Esophagus squamous epithelium (tissue), 4 donors: ENCODE data around the gene CFAP161.

Experiments used
- CTCF ChIP-seq, 6 experiments: fragments of 450-650 bp in 4 of 6; fragments of 200-600 bp in 2 of 6; sonication (generic) in 2 of 6; IDR thresholded peaks; one replicate each; pipeline ENCODE4 v1.5.1; 2016 to 2019; ENCODE audit warnings: antibody characterized with exemption in 6 of 6, mild to moderate bottlenecking in 4 of 6, moderate library complexity in 4 of 6
- POLR2A ChIP-seq, 4 donors: fragments of 450-650 bp; IDR thresholded peaks; one replicate each; pipeline ENCODE4 v1.6.1; 2017; ENCODE audit warnings: antibody characterized with exemption in 4 of 4, mild to moderate bottlenecking in 4 of 4, moderate library complexity in 3 of 4

- TF ChIP-seq CTCF (IDR thresholded peaks at IDR 0.05) (no peak), POLR2A (IDR thresholded peaks at IDR 0.05) (no peak)
These were observed 22.3 kb upstream of the CFAP161 start for GRCh38 chr15:81111510-81112470.
